Ascending aorta (tissue), 2 donors: ENCODE data around the gene IQCH. TPM values are rescaled to one million over a fixed set of nuclear protein-coding genes. Genes with fewer than 3 reads are reported as not detected.
A peak's percentile ranks its signal among the peaks of the same experiment; 100 is the strongest.
"Not testable (repeated sequence)": the region's sequence is repeated elsewhere in the genome, so short reads cannot be mapped to it uniquely, and the experiment has no call there.

Source experiments
- DNase-seq, 2 donors: peaks; one replicate each; pipeline ENCODE4 v3.0.0-alpha.2; 2019; ENCODE audit warnings: low spot score in 2 of 2
- H3K27ac ChIP-seq, 2 donors: fragments of 200-600 bp; sonication (generic); one replicate each; pipeline ENCODE4 v1.5.1; 2016 to 2017; ENCODE audit warnings: mild to moderate bottlenecking in 1 of 2
- H3K27me3 ChIP-seq: fragments of 200-600 bp; sonication (generic); one replicate; pipeline ENCODE4 v1.5.1; 2017
- H3K36me3 ChIP-seq, 2 donors: fragments of 200-600 bp; sonication (generic); one replicate each; pipeline ENCODE4 v1.5.1; 2016
- H3K4me1 ChIP-seq, 2 donors: fragments of 200-600 bp; sonication (generic); one replicate each; pipeline ENCODE4 v1.5.1; 2016 to 2017; ENCODE audit warnings: mild to moderate bottlenecking in 1 of 2
- H3K4me3 ChIP-seq, 2 donors: fragments of 200-600 bp; sonication (generic); one replicate each; pipeline ENCODE4 v1.5.1; 2016 to 2017; ENCODE audit warnings: mild to moderate bottlenecking in 1 of 2
- H3K9me3 ChIP-seq, 2 donors: fragments of 200-600 bp; sonication (generic); one replicate each; pipeline ENCODE4 v1.5.1; 2016
- CTCF ChIP-seq, 3 experiments: fragments of 200-600 bp in 2 of 3; fragments of 450-650 bp in 1 of 3; sonication (generic) in 2 of 3; IDR thresholded peaks; one replicate each; pipeline ENCODE4 v1.5.1; 2016 to 2019; ENCODE audit warnings: antibody characterized with exemption in 3 of 3, mild to moderate bottlenecking in 1 of 3, moderate library complexity in 1 of 3
- intact Hi-C: fragments of 100-400 bp; cut with DNase I; formaldehyde crosslinking; loops from one replicate; pipeline ENCODE4 v1.15.1; 2023
- total RNA-seq: library from RNA; depleted of rRNA; stranded (reverse); fragments of >200 nt; gene quantifications from one replicate; pipeline ENCODE4 v1.1.0, GENCODE V29; 2016

Gene IQCH
- total RNA-seq, 1 donor from 2014 or later = not detected

GRCh38 chr15:67240235-67241131 lies 14.1 kb upstream of the IQCH start:
- Histone ChIP-seq H3K36me3 (peaks cover 0 to under 1% of the 10 kb centered on the region in 2 donors), H3K4me1 (no peaks in the 10 kb centered on the region), H3K4me3 (no peak overlapping the region), H3K27ac (no peak overlapping the region), H3K27me3 (no peaks in the 10 kb centered on the region), H3K9me3 (no peaks in the 10 kb centered on the region)
- DNase-seq = no peak
- intact Hi-C loops = no loop called here
- peak in 1 of 3 experiments; percentile 33 for TF ChIP-seq CTCF (IDR thresholded peaks at IDR 0.05)

- no peak overlapping the region for H3K4me3 ChIP-seq
- H3K9me3 ChIP-seq = no peaks in the 10 kb centered on the region
- H3K4me1 ChIP-seq = no peaks in the 10 kb centered on the region
- H3K27me3 ChIP-seq = no peaks in the 10 kb centered on the region
- DNase-seq = no peak
- no peak for TF ChIP-seq CTCF (IDR thresholded peaks at IDR 0.05)
- intact Hi-C loops = no loop called here
- no peaks in the 10 kb centered on the region for H3K36me3 ChIP-seq
- H3K27ac ChIP-seq = no peak overlapping the region
These were observed 13.3 kb upstream of the IQCH start for GRCh38 chr15:67241132-67241855.

- Histone ChIP-seq H3K4me1 (no peaks in the 10 kb centered on the region), H3K4me3 (no peak overlapping the region), H3K27me3 (no peaks in the 10 kb centered on the region), H3K36me3 (no peaks in the 10 kb centered on the region), H3K9me3 (peaks cover 0 to 4% of the 10 kb centered on the region in 2 donors), H3K27ac (no peak overlapping the region)
- intact Hi-C loops = no loop called here
- TF ChIP-seq CTCF (IDR thresholded peaks at IDR 0.05) = no peak
- DNase-seq = no peak
These were observed 11.9 kb upstream of the IQCH start for GRCh38 chr15:67242708-67243111.

- DNase-seq = no peak
- intact Hi-C loops = no loop called here
- H3K4me3 ChIP-seq = no peak overlapping the region
- no peak for TF ChIP-seq CTCF (IDR thresholded peaks at IDR 0.05)
- peaks cover 0 to 4% of the 10 kb centered on the region in 2 donors for H3K9me3 ChIP-seq
- no peak overlapping the region for H3K27ac ChIP-seq
- H3K27me3 ChIP-seq = no peaks in the 10 kb centered on the region
- H3K4me1 ChIP-seq = no peaks in the 10 kb centered on the region
- no peaks in the 10 kb centered on the region for H3K36me3 ChIP-seq
These were observed 9.6 kb upstream of the IQCH start for GRCh38 chr15:67244971-67245478.

- H3K9me3 ChIP-seq, H3K4me1 ChIP-seq, H3K27ac ChIP-seq, H3K4me3 ChIP-seq, H3K27me3 ChIP-seq, DNase-seq, intact Hi-C loops, H3K36me3 ChIP-seq: not testable (repeated sequence)
These were observed 8.0 kb upstream of the IQCH start for GRCh38 chr15:67246606-67247005.

- H3K9me3 ChIP-seq = peaks cover 0 to 4% of the 10 kb centered on the region in 2 donors
- no peak for DNase-seq
- no peak for TF ChIP-seq CTCF (IDR thresholded peaks at IDR 0.05)
- no peaks in the 10 kb centered on the region for H3K27me3 ChIP-seq
- no peaks in the 10 kb centered on the region for H3K36me3 ChIP-seq
- intact Hi-C loops = no loop called here
- H3K27ac ChIP-seq = no peak overlapping the region
- no peak overlapping the region for H3K4me3 ChIP-seq
- peaks cover under 1% of the 10 kb centered on the region in 2 donors for H3K4me1 ChIP-seq
These were observed 6.5 kb upstream of the IQCH start for GRCh38 chr15:67248011-67248505.
